CD4-positive, alpha-beta T cell treated with Interleukin-1 beta for 1 hour (primary cell): ENCODE measurements around the gene TMEM213.
"Not testable (repeated sequence)": the region's sequence is repeated elsewhere in the genome, so short reads cannot be mapped to it uniquely, and the experiment has no call there.

Experiments used
- DNase-seq, 2 donors: peaks; one replicate each; pipeline ENCODE4 v3.0.0-alpha.2; 2020 to 2022

TMEM213 gene

GRCh38 chr7:138798836-138799235 is 1.0 kb downstream of the TMEM213 start:
- DNase-seq: no peak

DNA sequence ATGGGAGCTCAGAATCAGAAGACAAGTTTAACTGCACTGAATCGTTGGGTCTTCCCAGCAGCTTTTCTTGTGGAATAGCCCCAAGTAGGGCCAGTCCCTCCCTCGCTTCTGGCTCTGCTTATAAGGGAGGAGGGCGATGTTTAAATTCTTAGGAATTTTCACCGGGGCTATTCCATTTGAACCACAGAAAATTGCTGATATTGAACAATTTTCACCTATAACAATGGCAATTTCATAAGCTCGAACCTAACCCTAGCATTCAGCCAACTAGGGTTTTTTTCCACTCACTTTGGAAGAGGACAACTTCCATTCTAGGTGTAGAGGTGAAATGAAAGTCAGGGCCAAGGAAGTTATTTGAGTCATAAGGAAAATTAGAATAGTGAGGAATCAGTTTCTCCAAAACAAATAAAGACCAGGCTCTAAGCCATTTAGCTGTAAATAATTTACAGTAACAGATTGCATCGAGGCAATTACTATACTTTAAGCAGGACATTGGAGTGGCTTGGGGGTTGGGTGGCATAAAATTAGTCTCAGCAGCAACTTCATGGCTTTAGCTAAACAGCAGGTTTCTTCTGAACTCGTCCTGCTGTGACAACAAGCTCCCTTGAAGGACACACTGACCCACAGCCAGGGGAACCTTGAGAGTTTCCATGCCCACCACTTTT is 1.7 kb downstream of the TMEM213 start:
- DNase-seq: no peak

DNA sequence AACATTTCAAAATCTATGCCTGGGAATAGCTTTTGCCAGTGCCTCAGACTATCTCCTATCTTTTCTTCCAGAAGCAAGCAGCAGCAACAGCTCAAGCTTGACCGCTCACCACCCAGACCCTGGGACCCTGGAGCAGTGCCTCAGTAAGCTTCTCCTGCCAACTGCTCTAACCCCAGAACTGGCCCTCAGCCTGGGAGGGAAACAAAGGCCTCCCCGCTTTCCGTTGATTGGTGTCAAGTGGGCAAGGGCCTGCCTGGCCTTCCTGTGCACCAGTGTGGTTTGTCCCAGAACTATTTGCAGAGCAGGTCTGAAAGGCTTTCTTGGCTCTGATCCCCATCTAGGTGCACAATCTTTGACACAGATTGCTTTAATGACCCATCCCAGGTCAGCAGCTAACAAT is 3.5 kb downstream of the TMEM213 start:
- no peak for DNase-seq

DNA sequence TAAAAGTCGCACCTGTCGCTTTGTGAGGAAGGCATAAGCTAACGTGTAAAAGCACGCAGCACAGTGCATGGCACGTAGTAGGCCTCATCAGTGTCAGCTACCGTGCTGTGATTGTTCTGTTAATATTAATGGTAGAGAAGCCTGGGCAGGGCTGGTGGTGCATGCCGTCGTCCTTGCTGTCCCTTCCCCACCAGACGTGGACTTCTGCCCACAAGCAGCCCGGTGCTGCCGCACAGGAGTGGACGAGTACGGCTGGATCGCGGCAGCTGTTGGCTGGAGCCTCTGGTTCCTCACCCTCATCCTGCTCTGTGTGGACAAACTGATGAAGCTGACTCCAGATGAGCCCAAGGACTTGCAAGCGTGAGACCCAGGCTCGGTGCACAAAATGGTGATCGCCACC is 4.9 kb downstream of the TMEM213 start:
- no peak for DNase-seq

GRCh38 chr7:138804618-138805017 is 6.8 kb downstream of the TMEM213 start:
- DNase-seq: no peak

- no peak for DNase-seq
These were observed 11.6 kb downstream of the TMEM213 start for GRCh38 chr7:138809346-138809745.

- not testable (repeated sequence) for DNase-seq
These were observed 13.5 kb downstream of the TMEM213 start for GRCh38 chr7:138811327-138811726.

DNA sequence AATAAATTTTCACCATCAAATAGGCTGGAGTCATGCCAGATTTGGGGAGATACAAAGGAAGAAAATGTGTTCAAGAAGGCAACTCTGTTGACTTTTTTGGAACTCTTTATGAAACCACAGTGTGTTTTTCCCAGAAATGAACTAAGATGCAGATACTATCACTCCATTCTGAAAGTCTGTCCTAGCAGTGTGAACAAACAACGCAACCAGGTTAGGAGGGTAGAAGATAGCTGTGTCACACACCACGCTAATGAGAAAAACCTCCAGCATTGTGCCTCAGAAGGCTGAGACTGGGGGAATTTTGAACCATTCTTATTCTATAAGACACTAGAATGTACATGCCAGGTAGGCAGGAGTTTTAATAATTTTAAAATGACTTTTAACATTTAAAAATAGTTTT is 16.2 kb downstream of the TMEM213 start:
- DNase-seq: no peak

DNA sequence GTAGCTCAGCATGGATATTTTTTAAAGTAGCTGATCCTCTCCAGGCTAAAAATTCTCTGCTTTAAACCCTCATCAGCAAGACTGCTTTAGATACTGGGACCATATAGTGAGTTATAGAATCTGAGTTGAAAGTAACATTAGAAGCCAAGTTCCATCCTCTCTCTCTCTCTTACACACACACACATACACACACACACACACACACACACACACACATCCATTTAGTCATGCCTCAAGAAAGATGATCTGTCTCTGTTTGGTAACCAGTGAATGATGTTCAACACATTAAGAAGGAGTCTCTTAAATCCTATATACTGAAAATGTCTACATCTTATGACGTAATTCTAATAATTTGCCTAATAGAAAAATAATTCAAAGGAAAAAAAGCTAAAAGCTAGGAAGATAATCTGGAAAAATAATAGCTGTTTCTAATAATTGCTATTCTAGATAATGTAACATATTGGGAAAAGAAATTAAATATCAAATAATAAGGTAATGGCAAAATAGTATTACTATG is 17.1 kb downstream of the TMEM213 start:
- no peak for DNase-seq

GRCh38 chr7:138816650-138817049 is 18.9 kb downstream of the TMEM213 start:
- no peak for DNase-seq

GRCh38 chr7:138819625-138820024 is 21.8 kb downstream of the TMEM213 start:
- DNase-seq: no peak

DNA sequence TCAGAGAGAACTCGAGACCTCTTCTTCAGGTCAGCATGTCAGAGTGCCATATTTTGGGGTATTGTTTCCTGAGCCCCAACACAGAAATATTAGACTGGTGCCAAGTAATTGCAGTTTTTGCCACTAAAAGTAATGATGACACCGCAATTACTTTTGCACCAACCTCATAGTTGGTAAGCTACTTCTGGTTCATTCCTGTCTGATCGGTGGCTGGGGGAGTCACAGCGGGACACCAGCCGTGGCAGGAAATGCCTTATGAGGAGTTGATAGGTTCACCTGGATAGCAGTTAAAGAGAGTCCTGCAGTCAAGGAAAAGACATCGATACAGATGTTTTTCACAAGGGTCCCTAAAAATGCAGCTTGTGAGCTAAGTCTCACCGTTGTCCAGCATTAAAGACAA is 24.1 kb downstream of the TMEM213 start:
- DNase-seq: no peak

DNA sequence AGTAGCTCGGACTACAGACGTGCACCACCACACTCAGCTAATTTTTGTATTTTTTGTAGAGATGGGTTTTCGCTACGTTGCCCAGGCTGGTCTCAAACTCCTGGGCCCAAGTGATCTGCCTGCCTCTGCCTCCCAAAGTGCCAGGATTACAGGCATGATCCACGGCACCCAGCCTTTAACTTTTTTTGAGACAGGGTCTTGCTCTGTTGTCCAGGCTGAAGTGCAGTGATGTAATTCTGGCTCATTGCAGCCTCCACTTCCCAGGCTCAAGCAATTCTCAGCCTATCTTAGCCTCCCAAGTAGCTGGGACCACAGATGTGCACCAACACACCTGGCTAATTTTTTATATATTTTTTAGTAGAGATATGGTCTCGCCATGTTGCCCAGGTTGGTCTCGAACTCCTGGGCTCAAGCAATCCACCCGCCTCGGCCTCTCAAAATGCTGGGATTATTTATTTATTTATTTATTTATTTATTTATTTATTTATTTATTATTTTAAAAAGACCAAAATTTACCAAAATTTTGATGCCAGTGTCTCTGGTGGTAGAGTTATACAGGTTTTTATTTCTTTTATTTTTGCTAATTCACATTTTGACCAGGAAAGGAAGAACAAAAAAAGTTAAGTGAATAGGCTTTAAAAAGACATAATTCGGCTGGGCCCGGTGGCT is 25.2 kb downstream of the TMEM213 start:
- DNase-seq: no peak

DNA sequence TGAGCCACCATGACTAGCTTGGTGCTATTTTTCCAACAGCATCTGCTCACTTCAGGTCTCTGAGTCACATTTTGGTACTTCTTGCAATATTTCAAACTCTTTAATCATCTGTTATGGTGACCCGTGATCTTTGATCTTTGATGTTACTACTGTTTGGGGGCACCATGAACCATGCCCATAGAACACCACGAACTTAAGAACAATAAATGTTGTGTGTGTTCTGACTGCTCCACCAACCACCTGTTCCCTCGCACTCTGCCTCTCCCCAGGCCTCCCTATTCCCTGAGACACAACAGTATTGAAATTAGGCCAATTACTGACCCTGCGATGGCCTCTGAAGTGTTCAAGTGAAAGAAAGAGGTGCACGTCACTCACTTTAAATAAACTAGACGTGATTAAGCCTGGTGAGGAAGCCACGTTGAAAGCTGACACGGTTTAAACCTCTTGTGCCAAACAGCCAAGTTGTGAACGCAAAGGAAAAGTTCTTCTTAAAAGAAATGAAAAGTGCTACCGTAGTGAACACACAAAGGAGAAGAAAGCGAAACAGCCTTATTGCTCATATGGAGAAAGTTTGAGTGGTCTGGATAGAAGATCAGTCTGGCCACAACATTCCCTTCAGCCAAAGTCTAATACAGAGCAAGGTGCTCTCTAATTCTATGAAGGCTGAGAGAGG is 27.4 kb downstream of the TMEM213 start:
- no peak for DNase-seq

DNA sequence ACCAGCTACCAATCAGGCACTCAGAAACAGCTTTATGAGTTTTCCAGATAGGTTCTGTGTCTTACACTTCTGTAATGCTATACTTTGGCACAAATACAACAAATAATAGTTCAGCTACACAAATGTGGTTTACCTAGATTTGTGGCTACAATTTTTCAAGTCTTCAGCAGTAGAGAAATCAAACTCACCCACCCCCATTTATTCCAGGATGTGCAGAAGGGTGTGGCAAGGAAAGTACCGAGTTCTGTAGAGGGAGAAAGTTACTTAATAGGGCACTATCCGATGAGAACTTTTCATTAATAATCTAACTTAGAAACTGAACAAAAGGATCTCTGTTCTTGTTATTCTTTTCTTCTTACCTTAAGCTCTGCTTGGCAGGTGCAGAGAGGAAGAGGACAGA is 30.5 kb downstream of the TMEM213 start:
- no peak for DNase-seq

DNA sequence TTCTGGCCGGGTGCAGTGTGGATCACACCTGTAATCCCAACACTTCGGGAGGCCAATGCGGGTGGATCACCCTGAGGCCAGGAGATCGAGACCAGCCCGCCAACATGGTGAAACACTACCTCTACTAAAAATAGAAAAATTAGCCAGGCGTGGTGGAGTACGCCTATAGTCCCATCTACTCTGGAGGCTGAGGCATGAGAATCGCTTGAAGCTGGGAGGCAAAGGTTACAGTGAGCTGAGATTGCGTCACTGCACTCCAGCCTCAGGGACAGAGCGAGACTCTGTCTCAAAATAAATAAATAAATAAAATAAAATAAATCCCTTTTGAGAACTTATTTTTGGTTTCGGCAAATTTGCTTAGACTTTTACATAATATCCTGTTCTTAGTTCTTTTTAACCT is 31.5 kb downstream of the TMEM213 start:
- DNase-seq: no peak

- no peak for DNase-seq
These were observed 35.2 kb downstream of the TMEM213 start for GRCh38 chr7:138832966-138833365.

DNA sequence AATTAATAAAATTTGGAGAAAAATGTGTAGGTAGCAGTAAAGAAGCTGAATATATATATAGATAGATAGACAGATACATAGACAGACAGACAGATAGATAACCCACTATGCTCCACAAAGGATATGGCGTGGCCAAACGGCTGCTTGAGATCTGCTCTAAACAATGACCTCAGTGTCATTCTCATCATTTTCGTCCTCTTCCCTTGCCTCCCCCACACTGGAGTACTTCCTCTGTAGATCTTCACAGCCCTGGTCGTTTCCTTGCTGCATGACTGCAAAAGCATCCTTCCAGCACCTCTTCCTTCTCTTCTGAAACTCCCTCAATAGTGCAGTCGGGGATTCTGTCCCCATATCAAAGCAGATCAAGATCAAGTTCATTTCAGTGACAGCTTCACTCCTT is 35.8 kb downstream of the TMEM213 start:
- no peak for DNase-seq

DNA sequence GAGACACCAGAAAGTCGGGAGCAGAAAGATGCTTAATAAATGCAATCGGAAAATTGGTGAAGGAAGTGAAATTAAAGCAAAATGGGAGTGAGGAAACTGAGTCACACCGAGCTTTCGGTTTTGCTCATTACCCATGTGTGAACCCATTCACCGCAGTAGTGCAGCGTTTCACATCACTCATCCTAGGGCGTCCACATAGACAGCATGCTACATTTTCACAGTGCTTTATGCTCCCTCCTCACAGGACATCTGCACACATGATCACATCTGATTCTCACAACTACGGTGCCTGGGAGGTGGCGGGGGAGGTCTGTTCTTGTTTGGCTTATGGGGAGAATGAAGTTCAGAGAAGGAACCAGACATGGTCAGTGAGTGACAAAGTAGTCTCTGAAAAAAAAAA is 36.8 kb downstream of the TMEM213 start:
- DNase-seq: no peak

DNA sequence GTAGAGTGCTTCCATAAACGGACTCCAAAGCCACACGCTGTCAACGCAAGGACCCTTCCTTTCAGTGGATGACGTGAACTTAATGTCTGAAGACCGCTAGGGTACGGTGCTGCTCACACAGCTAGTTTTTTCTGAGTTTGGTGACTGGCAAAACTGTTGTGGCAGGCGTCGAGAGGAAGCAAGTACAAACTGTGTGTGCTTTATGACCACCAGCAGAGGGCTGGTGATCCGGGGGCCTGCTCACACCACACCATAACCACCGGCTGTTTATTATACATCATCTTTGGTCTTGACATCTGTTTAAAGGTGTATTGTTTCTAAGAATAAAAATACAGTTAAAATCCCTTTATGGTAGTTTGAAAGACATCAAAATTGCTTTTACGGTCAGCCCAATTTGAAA is 37.3 kb downstream of the TMEM213 start:
- DNase-seq: no peak

GRCh38 chr7:138837627-138838026 is 39.8 kb downstream of the TMEM213 start:
- DNase-seq: no peak

DNA sequence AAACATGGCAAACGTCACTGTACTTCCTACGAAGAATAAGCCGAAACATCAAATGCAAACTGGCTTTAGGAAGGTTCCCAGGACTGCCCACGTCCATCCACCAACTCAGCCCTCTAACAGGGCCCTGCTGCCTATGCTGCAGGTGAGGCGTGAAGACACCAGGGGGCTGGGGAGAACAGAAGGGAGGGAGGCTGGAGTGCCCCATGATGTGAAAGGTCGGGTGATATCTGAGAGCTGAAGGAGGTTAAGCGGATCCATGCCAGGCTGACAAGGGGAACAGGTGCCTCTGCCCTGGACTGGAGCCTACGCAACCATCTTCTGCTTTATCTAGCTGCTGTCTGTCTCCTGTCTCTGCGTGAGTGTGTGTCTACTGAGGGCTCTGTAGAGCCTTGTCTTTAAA is 40.4 kb downstream of the TMEM213 start:
- DNase-seq: no peak

- no peak for DNase-seq
These were observed 44.3 kb downstream of the TMEM213 start for GRCh38 chr7:138842111-138842510.
